HFF-Myc (cell line): ENCODE results near the gene ADAMTS17.

ENCODE experiments used
- DNase-seq: peaks from one replicate; pipeline ENCODE4 v3.0.0-alpha.2; 2011; ENCODE audit warnings: low read depth; ENCODE audit errors: extremely low read depth
- H3K4me3 ChIP-seq: replicated peaks from 2 replicates; pipeline ENCODE4 v1.5.1; 2011; ENCODE audit warnings: low read depth, mild to moderate bottlenecking, control low read depth, low read length
- CTCF ChIP-seq: IDR thresholded peaks from 2 replicates; pipeline ENCODE4 v1.5.1; 2012; ENCODE audit warnings: mild to moderate bottlenecking, low read depth, low read length, control low read depth; ENCODE audit errors: missing control alignments

The ADAMTS17 gene

GRCh38 chr15:100114100-100114499, 227.7 kb downstream of the ADAMTS17 start:
- no peak for TF ChIP-seq CTCF
- DNase-seq: no peak
- no peak overlapping the region for H3K4me3 ChIP-seq

- DNase-seq: no peak
- no peak overlapping the region for H3K4me3 ChIP-seq
- no peak for TF ChIP-seq CTCF
These were observed 228.3 kb downstream of the ADAMTS17 start for GRCh38 chr15:100113351-100114080.

- TF ChIP-seq CTCF: no peak
- no peak for DNase-seq
- H3K4me3 ChIP-seq: no peak overlapping the region
These were observed 229.0 kb downstream of the ADAMTS17 start for GRCh38 chr15:100112636-100113305.

- no peak overlapping the region for H3K4me3 ChIP-seq
- no peak for DNase-seq
- no peak for TF ChIP-seq CTCF
These were observed 229.7 kb downstream of the ADAMTS17 start for GRCh38 chr15:100112061-100112420.

GRCh38 chr15:100111125-100112060, 230.4 kb downstream of the ADAMTS17 start:
- H3K4me3 ChIP-seq: no peak overlapping the region
- peak; percentile 56 for DNase-seq
- no peak for TF ChIP-seq CTCF

GRCh38 chr15:100109486-100110035, 232.2 kb downstream of the ADAMTS17 start:
- no peak for TF ChIP-seq CTCF
- DNase-seq: no peak
- H3K4me3 ChIP-seq: no peak overlapping the region
